Activated CD4-positive, alpha-beta T cell treated with anti-CD3 and anti-CD28 coated beads, Interleukin-2, Interleukin-6, amounts not matched to agents 100 ng/mL and 50 ng/mL, durations not matched to agents 16 hours and 8 hours (primary cell): ENCODE data around the gene RNF38.
"Not testable (repeated sequence)": the region's sequence is repeated elsewhere in the genome, so short reads cannot be mapped to it uniquely, and the experiment has no call there.

Experiments
- DNase-seq: peaks from one replicate; pipeline ENCODE4 v3.0.0-alpha.2; 2020

Gene RNF38

DNA sequence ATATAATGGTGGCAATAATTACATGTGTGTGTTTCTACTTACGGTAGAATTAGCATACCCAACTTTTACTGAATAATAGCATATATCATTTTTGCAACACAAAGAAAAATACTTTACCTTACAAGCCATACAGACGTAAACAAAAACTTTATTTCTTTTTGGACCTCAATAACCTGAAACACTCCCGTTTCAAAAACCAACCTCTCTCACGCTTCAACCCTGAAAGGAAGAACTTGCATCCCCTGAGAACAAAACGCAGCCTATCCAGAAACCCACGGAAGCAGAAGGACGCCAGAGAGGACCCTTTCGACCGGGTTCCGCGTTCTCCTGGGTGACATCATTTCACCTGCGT, at the start of gene RNF38:
Gene RNF38, minus strand, starts transcription at position 290 of the 352 bp plus-strand sequence. Its CDS starts 161 bp downstream, at position 129.
- no peak for DNase-seq

DNA sequence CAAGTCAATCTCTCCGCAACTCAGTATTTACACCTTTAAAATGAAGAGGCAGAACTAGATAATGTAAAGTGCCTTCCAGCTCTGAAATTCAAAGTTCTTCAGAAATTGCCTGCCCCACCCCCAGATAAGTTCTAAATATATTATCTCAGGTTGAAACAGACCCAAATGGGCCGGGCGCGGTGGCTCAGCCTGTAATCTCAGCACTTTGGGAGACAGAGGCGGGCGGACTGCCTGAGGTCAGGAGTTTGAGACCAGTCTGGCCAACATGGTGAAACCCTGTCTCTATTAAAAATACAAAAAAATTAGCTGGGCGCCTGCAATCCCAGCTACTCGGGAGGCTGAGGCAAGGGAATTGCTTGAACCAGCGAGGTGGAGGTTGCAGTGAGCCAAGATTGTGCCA, 48.5 kb upstream of the RNF38 start:
- not testable (repeated sequence) for DNase-seq

DNA sequence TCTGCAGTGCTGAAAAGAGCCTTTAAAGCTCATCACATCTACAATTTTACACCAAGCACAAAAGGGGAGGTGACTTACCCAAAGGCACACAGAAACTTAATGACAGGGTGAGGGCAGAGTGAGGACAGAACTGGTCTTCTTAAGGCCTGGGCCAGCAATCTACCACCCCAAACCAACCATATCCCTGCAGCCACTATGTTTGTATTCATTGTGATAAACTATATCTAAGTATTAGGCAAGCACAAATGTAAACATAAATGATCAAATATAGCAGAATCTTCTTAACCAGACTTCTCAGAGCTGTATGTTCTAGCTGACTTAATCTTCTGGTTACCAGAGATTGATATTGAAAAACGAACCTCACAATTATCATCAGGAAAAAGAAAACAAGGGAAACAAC, 47.9 kb upstream of the RNF38 start:
- DNase-seq, result no peak

DNA sequence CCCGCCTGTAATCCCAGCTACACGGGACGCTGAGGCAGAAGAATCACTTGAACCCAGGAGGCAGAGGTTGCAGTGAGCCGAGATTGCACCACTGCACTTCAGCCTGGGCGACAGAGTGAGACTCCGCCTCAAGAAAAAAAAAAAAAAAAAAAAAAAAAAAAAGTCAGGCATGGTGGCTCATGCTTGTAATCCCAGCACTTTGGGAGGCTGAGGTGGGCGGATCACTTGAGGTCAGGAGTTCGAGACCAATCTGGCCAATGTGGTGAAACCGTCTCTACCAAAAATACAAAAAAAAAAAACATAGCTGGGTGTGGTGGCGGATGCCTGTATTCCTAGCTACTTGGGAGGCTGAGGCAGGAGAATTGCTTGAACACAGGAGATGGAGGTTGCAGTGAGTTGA, 46.6 kb upstream of the RNF38 start:
- not testable (repeated sequence) for DNase-seq

DNA sequence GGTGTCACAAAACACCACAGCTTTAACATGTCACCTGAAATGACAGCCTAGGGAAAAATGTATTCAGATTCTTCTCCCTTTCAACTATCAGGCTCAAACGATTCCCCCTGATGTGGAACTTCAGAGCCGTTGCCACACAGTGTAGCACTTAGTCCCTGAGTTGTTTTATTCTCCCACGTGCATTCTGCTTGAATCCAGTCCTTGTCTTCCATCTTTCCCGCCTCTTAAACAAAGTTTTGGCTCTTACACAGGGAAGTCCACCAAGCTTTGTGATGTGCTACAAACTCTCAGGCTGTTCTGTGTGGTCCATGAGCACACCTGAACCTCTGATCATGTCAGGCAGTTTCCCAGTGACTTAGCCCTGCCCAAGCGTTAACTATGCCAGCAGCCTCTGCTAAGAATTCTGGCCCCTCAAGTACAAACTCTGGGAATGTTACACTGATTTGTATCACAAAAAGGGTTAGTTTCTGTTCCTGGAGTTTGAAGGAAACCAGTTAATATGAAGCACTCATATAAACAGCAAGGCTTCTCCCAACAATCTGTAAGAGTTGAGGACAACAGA, 45.8 kb upstream of the RNF38 start:
- DNase-seq, result no peak

DNA sequence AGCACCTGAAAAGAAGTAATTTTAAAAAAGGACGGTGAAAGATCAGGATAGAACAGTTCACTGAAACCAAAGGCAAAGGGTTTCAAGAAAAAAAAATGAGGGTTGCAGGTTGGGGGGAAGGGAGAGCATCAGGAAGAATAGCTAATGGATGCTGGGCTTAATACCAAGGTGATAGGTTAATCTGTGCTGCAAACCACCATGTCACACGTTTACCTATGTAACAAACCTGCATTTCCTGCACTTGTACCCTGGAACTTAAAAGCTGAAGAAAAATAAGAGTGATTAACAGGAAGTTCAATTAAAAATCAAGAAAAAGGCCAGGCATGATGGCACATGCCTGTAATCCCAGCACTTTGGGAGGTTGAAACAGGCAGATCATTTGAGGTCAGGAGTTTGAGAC, 44.1 kb upstream of the RNF38 start:
- DNase-seq, result no peak

DNA sequence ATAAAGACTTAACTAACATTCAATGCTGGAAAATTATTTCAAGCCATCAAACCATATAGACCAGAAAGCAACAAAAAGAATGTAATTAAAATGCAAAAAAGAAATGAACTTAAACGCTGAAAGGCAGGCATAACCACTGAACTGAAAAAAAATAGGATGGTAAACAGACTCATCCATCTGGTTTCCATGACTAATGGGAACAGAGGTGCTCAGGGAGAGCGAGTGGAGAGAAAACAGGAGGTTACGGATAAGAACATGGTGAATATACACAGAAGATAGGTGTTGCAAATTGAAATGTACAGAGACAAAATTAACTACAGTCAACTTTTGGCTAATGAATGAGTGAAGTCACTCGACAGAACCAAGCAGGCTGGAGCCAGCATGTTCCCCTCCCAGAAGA, 43.5 kb upstream of the RNF38 start:
- no peak for DNase-seq

DNA sequence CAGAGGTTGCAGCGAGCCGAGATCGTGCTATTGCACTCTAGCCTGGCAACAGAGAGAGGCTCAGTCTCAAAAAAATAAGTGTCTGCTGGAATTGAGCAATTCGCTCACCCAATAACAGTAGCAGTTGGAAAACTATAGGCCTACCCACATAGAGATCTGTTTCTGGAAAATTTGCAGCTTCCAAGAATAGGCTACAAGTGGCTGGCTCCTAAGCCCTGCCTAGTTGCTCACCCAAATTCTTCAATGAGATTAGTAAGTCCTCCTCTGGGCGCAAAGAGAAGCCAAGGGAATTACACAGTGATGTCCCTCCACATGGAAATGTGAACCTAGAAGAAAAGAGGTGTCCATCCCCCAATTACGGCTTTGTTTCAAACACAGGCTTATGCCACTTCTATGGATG, 42.6 kb upstream of the RNF38 start:
- no peak for DNase-seq

DNA sequence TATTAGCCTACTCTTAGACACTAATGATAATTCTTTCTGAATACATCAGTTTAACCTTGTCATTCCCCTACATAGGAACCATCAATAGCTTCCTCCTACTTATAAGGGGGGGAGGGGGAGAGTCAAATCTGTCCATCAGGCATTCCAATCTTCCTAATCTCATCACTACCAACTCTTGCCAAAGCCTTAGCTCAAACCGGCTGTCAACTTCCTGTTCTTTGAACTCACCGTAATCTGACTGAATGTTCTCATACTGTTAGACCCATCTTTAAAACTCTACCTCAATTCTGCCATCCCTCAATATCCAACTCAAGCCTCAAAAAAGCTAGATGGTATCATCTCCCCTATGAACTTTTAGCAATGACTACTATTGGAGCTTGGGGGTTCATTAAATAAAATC, 41.9 kb upstream of the RNF38 start:
- no peak for DNase-seq

DNA sequence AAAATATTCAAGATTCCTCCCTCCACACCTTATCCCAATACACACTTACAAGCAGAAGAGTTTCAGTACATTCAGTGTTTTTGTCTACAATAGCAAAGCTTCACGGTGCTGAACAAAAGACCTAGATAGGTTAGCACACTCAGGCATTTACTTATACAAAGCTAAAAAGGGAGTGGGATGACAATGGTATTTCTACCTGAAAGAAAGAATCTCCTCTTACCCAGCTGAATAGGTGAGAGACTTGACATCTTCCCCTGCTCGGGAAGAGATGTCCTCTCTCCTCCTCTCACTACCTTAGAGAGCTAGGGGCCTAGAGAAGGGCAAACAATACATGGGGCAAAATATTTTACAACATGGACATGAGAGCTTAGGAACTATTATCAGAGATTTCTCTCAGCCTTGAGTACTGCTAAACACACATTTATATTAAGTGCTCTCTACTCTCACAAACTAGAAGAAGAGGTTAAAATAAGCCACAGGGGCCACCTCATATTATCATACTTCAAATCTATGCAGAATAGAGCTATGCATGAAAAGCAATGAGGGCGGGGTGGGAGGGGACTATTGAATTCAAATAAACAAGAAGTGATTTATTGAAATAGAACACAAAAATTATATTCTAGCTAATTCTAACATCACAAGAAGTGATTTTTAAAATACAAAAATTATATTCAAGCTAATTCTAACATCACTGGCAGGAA, 38.6 kb upstream of the RNF38 start:
- no peak for DNase-seq

DNA sequence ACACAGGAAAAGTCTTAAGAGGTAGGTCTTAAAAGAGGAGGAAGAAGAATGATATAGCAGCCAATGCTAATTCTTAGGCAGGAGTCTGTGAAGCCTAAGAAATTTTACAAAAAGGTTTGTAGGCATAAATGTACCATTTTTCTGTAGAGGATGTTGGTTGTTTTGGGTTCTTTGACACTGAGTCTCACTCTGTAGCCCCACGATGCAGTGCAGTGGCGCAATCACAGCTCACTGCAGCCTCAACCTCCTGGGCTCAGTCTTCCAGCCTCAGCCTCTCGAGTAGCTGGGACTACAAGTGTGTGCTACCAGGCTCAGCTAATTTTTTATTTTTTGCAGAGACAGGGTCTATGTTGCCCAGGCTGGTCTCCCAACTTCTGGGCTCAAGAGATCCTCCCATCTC, 37.7 kb upstream of the RNF38 start:
- no peak for DNase-seq

DNA sequence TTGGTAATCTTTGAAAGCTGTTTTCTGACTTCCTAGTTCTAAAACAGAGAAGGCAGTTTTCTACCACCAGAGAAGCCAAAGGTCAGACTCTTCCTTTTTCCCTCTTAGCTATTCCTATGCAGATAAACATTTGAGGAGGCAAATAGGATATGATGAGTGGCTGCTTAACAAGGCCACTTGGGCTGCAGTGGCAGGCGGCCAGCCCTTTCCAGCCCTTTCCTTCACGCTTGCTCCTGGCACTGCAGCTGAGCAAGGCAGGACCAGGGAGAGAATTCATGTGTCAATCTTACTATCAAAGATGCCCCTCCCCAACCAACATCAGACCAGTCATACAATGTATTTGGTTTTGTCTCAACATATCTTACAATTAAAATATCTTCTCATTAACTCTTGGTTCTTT, 36.8 kb upstream of the RNF38 start:
- no peak for DNase-seq

DNA sequence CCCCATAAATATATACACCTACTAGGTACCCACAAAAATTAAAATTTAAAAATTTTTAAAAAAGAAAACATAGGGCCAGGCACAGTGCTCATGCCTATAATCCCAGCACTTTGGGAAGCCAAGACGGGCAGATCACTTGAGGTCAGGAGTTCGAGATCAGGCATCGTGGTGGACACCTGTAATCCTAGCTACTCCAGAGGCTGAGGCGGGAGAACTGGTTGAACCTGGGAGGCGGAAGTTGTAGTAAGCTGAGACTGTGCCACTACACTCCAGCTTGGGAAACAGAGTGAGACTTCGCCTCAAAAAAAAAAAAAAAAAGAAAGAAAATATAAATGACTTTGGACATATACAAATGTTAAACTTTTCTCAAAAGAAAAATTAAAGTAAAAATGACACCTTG, 33.3 kb upstream of the RNF38 start:
- DNase-seq, result no peak

DNA sequence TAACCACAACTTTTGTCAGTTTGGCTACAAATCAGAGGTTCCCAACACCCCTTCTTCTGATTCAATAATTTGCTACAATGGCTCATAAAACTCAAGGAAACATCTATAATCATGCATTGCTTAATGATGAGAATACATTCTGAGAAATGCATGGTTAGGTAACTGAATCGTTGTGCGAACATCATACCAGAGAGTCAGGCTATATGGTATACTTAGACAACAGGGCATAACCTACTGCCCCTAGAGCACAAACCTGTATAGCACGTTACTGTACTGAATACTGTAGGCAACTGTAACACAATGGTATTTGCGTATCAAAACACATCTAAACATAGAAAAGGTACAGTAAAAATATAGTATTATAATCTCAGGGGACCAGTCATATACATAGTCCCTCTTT, 31.0 kb upstream of the RNF38 start:
- no peak for DNase-seq

DNA sequence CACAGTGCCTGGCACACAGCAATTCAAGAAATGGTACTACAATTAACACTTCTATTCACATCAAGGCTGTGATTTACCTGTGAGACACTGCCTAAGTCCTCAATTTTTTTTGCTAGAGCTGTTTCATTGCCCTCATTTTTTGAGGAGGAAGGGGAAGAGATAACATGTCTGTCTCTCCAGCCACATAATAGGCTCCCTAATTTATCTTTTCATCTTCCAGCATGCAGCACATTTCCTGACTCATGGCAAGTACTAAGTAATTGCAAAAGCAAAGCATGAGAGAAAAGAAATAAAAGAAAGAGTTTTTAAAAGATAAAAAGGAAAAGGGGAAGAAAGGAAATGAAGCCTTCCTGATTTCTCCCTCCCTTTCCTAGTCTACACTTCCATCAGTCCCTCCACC, 26.9 kb upstream of the RNF38 start:
- no peak for DNase-seq

DNA sequence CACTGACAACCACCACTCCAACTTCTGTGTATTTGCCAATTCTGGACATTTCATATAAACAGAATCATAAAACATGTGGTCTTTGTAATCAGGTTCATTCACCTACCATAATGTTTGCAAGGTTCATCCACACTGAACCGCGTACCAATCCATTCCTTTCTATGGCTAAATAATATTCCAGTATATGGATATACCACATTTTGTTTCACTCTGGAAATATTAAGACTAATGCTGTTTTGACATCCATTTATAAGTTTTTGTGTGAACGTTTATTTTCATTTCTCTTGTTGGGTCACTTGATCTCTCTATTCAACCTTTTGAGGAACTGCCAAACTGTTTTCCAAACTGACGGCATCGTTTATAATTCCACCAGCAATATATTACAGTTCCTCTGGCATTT, 26.3 kb upstream of the RNF38 start:
- no peak for DNase-seq

DNA sequence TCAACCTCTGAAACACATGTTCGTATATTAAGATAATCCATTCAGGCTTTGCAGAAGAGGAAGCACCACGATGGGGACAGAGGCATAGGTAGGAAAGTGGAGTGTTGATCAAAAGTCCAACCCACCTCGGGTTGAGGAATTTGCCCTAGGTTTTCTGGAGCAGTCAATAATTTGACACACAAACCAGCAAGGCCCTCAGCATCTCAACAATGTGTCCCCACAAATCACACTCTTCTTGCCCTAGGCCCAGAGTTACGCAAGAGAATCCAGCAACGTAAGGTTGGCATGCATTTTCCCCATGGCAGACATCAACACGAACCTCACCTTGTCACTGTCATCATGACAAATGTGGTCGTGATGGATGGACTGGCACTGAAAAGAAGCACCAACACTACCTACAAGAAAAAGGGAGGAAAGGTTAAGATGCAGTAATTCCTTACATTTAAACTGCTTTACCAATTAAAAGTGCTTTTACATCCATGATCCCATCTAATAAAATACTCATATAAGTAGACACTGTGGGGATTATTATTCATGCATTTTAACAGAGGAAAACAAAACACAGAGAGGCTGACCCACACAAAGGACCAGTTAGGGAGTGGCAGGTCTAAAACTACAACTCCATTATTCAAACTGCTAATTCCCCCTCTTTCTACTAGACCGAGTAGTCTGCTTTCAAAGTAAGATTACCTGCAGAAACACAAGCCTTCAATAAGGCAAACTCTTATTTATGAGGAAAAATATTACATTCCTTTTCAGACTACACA, 24.4 kb upstream of the RNF38 start:
- DNase-seq, result no peak

DNA sequence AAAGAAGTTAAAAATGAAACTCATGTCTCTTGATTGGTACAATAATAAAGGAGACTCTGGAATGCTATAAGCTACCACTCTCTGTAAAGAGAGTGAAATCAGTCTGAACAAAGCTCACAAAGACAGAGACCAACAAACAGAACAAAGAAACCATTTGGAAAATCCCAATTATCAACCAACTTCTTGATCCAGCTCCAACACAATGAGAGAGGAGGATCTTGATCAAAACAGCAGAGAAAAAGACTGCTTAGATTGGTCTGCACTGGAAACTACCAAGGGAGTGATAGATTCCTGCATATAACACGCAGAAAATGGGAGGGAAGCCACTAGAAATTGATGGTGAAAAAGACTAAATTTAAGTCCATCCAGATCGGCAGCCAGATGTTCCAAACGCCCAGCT, 23.1 kb upstream of the RNF38 start:
- DNase-seq, result no peak

DNA sequence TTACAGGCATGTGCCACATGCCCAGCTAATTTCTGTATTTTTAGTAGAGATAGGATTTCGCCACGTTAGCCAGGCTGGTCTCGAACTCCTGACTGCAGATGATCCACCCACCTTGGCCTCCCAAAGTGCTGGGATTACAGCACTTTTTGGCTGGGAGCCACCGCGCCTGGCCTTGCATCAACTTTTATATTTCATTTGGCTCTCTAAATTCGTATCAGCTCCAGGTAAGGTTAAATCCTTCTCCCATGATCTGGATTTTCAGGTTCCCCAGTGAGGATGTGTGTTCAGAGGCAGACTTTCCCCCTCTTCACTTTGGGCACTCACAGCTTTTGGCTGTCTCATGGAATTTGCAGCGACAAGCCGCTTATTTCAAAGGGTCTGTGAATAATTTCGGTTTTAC, 16.8 kb upstream of the RNF38 start:
- no peak for DNase-seq

DNA sequence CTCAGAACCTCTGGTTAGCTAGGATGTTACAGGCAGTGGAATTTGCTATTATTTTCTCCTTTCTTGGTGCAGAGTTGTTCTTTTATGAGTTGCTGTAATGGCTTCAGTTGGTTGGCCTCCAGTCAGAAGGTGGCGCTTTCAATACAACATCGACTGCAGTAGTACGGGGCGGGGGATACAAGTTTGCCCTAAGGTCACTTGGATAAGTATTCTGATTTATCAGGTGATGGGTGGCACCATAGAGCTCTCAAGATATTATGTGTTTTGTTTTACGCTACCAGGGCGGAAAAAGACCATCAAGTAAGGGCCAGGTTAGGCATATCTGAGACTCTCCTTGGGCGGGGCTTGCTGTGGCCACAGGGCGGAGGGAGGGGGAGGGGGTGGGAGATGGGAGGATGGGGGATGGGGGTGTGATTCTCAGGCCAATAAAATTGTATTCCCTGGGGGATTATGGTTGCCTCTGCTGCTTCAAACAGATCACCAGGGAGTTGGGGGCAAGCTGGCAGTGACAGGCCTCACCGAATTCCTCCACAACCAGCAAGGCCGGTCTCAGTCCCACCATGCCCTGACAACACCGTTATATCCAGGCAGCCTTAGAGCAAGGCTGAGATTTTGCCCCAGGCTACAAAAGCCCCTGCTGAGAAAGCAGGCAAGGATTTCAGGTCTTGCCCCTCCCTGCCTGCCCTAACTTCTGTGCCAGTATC, 15.9 kb upstream of the RNF38 start:
- DNase-seq, result no peak

DNA sequence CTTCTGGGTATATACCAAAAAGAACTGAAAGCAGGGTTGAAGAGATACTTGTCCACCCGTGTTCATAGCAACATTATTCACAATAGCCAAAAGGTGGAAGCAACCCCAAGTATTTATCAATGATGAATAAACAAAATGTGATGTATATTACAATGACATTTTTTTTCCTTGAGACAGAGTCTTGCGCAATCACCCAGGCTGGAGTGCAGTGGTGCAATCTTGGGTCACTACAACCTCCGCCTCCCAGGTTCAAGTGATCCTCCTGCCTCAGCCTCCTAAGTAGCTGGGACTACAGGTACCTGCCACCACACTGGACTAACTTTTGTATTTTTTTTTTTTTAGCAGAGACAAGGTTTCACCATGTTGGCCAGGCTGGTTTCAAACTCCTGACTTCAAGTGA, 11.3 kb upstream of the RNF38 start:
- not testable (repeated sequence) for DNase-seq

DNA sequence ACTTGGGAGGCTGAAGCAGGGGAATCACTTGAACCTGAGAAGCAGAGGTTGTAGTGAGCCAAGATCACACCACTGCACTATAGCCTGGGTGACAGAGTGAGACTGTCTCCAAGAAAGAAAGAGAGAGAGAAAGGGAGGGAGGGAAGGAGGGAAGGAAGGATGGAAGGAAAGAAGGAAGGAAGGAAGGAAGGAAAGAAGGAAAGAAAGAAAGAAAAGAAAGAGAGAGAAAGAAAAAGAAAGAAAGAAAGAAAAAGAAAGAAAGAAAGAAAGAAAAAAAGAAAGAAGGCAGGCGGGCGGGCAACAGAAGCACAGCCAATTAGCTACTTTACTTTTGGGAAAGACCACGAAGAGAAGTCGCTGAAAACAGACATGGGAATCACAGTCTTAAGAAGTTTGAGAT, 9.0 kb upstream of the RNF38 start:
- DNase-seq, result not testable (repeated sequence)

DNA sequence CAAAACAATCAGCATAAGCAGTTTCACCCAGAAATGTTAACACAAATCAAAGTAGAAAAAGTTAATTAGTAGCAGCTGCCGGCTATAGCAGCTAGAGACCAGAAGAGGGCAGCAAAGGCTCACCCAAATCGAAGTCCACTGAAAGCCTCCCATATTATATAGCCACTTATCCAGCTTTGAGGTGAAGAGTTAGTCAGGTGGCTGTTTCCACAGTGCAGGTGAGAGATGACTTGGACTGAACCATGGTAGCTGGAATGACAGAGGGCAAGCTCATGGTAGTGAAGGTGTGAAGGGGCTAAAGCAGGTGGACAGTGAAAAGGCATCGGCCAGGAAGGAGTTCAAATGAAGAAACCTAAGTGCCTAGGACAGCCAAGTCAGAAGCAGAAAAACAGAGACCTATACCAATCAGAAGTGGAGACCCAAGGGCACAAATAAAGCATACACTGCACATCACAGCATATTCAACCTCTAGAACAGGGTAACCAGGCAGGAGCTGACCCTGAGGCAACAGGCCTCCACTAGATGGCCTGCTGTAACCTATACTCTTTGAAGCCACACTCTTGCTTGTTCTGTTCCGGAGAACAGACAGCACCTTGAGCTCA, 7.2 kb upstream of the RNF38 start:
- peak; percentile 72 for DNase-seq
